HEK293 (cell line): Measurements from ENCODE around the gene CLPSL2.

Source experiments
- BCL11B ChIP-seq: fragments of 450-650 bp; formaldehyde crosslinking; IDR thresholded peaks from 2 replicates; pipeline ENCODE4 v1.5.1; 2016; ENCODE audit warnings: low read depth, missing biosample characterization, missing genetic modification characterization
- BCL6B ChIP-seq: fragments of 450-650 bp; formaldehyde crosslinking; IDR thresholded peaks from 2 replicates; pipeline ENCODE4 v1.5.1; 2017; ENCODE audit warnings: missing biosample characterization, missing genetic modification characterization
- CTCF ChIP-seq: fragments of 450-650 bp; formaldehyde crosslinking; IDR thresholded peaks from 2 replicates; pipeline ENCODE4 v1.5.1; 2016; ENCODE audit warnings: missing biosample characterization, missing genetic modification characterization
- KLF1 ChIP-seq: fragments of 450-650 bp; formaldehyde crosslinking; IDR thresholded peaks from 2 replicates; pipeline ENCODE4 v1.5.1; 2016; ENCODE audit warnings: missing biosample characterization, missing genetic modification characterization
- KLF10 ChIP-seq: fragments of 450-650 bp; IDR thresholded peaks from 2 replicates; pipeline ENCODE4 v1.5.1; 2018; ENCODE audit warnings: missing biosample characterization, mild to moderate bottlenecking, missing genetic modification characterization
- OSR2 ChIP-seq: fragments of 450-650 bp; formaldehyde crosslinking; IDR thresholded peaks from 2 replicates; pipeline ENCODE4 v1.5.1; 2016; ENCODE audit warnings: missing biosample characterization, missing genetic modification characterization
- PRDM4 ChIP-seq: fragments of 450-650 bp; formaldehyde crosslinking; IDR thresholded peaks from 2 replicates; pipeline ENCODE4 v1.5.1; 2017; ENCODE audit warnings: missing biosample characterization, missing genetic modification characterization
- REST ChIP-seq: fragments of 450-650 bp; formaldehyde crosslinking; IDR thresholded peaks from 2 replicates; pipeline ENCODE4 v1.5.1; 2016; ENCODE audit warnings: missing biosample characterization, missing genetic modification characterization
- SP3 ChIP-seq: fragments of 450-650 bp; formaldehyde crosslinking; IDR thresholded peaks from 2 replicates; pipeline ENCODE4 v1.5.1; 2016; ENCODE audit warnings: missing biosample characterization, missing genetic modification characterization
- SP7 ChIP-seq: fragments of 450-650 bp; formaldehyde crosslinking; IDR thresholded peaks from 2 replicates; pipeline ENCODE4 v1.5.1; 2016; ENCODE audit warnings: missing biosample characterization, missing genetic modification characterization
- ZFP3 ChIP-seq: fragments of 450-650 bp; formaldehyde crosslinking; IDR thresholded peaks from 2 replicates; pipeline ENCODE4 v1.5.1; 2016; ENCODE audit warnings: low read depth, missing biosample characterization, missing genetic modification characterization
- ZIC2 ChIP-seq: fragments of 450-650 bp; formaldehyde crosslinking; IDR thresholded peaks from 2 replicates; pipeline ENCODE4 v1.5.1; 2016; ENCODE audit warnings: missing biosample characterization, missing genetic modification characterization
- ZNF114 ChIP-seq: fragments of 450-650 bp; formaldehyde crosslinking; IDR thresholded peaks from 2 replicates; pipeline ENCODE4 v1.5.0; 2017; ENCODE audit warnings: missing biosample characterization, missing genetic modification characterization
- ZNF2 ChIP-seq: fragments of 450-650 bp; formaldehyde crosslinking; IDR thresholded peaks from 2 replicates; pipeline ENCODE4 v1.5.1; 2016; ENCODE audit warnings: missing biosample characterization, missing genetic modification characterization
- ZNF214 ChIP-seq: fragments of 450-650 bp; formaldehyde crosslinking; IDR thresholded peaks from 2 replicates; pipeline ENCODE4 v1.5.1; 2017; ENCODE audit warnings: missing biosample characterization, mild to moderate bottlenecking, missing genetic modification characterization, borderline replicate concordance
- ZNF239 ChIP-seq: fragments of 450-650 bp; formaldehyde crosslinking; IDR thresholded peaks from 2 replicates; pipeline ENCODE4 v1.5.1; 2016; ENCODE audit warnings: missing biosample characterization, missing genetic modification characterization
- ZNF266 ChIP-seq: fragments of 450-650 bp; formaldehyde crosslinking; IDR thresholded peaks from 2 replicates; pipeline ENCODE4 v1.5.1; 2016; ENCODE audit warnings: missing biosample characterization, missing genetic modification characterization, low read depth
- ZNF311 ChIP-seq: fragments of 450-650 bp; formaldehyde crosslinking; IDR thresholded peaks from 2 replicates; pipeline ENCODE4 v1.5.1; 2017; ENCODE audit warnings: missing biosample characterization, missing genetic modification characterization, borderline replicate concordance
- ZNF335 ChIP-seq: fragments of 450-650 bp; formaldehyde crosslinking; conservative IDR thresholded peaks from 2 replicates; pipeline ENCODE4 v1.5.1; 2016; ENCODE audit warnings: missing biosample characterization, missing genetic modification characterization
- ZNF404 ChIP-seq: fragments of 450-650 bp; formaldehyde crosslinking; IDR thresholded peaks from 2 replicates; pipeline ENCODE4 v1.5.1; 2017; ENCODE audit warnings: missing biosample characterization, missing genetic modification characterization
- ZNF416 ChIP-seq: fragments of 450-650 bp; formaldehyde crosslinking; IDR thresholded peaks from 2 replicates; pipeline ENCODE4 v1.5.1; 2016; ENCODE audit warnings: missing biosample characterization, missing genetic modification characterization
- ZNF555 ChIP-seq: fragments of 450-650 bp; formaldehyde crosslinking; conservative IDR thresholded peaks from 2 replicates; pipeline ENCODE4 v1.5.1; 2017; ENCODE audit warnings: missing biosample characterization, mild to moderate bottlenecking, missing genetic modification characterization, inconsistent platforms
- ZNF624 ChIP-seq: fragments of 450-650 bp; formaldehyde crosslinking; IDR thresholded peaks from 2 replicates; pipeline ENCODE4 v1.5.1; 2017; ENCODE audit warnings: missing biosample characterization, missing genetic modification characterization
- ZNF660 ChIP-seq: fragments of 450-650 bp; IDR thresholded peaks from 2 replicates; pipeline ENCODE4 v1.5.1; 2018; ENCODE audit warnings: missing biosample characterization, mild to moderate bottlenecking, missing genetic modification characterization
- ZNF677 ChIP-seq: fragments of 450-650 bp; IDR thresholded peaks from 2 replicates; pipeline ENCODE4 v1.5.0; 2018; ENCODE audit warnings: missing biosample characterization, mild to moderate bottlenecking, missing genetic modification characterization, moderate library complexity
- ZNF692 ChIP-seq: fragments of 450-650 bp; formaldehyde crosslinking; IDR thresholded peaks from 2 replicates; pipeline ENCODE4 v1.5.1; 2016; ENCODE audit warnings: missing biosample characterization, missing genetic modification characterization
- ZNF704 ChIP-seq: fragments of 450-650 bp; formaldehyde crosslinking; IDR thresholded peaks from 2 replicates; pipeline ENCODE4 v1.5.1; 2016; ENCODE audit warnings: missing biosample characterization, missing genetic modification characterization
- ZNF777 ChIP-seq: fragments of 450-650 bp; formaldehyde crosslinking; IDR thresholded peaks from 2 replicates; pipeline ENCODE4 v1.5.1; 2017; ENCODE audit warnings: missing biosample characterization, missing genetic modification characterization, borderline replicate concordance
- ZNF843 ChIP-seq: fragments of 450-650 bp; formaldehyde crosslinking; IDR thresholded peaks from 2 replicates; pipeline ENCODE4 v1.5.1; 2016; ENCODE audit warnings: missing biosample characterization, missing genetic modification characterization

The CLPSL2 gene

GRCh38 chr6:35736253-35736894 is 40.0 kb upstream of the CLPSL2 start (continued):
- TF ChIP-seq PRDM4 (no peak), ZNF660 (tag by site-specific recombination) (peak; percentile 47; the same call in 1 of the 2 replicates), CTCF (peak; percentile 74), ZFP3 (no peak), OSR2 (tag by site-specific recombination) (no peak), BCL6B (no peak), ZNF624 (tag by site-specific recombination) (no peak), KLF1 (tag by site-specific recombination) (peak; percentile 12; the same call in 1 of the 2 replicates), ZNF404 (tag by site-specific recombination) (no peak), ZNF214 (no peak), ZNF704 (tag by site-specific recombination) (no peak), ZNF777 (tag by site-specific recombination) (no peak), ZNF677 (tag by site-specific recombination) (no peak), ZNF311 (no peak), ZNF843 (tag by site-specific recombination) (no peak), KLF10 (0 out of 2 replicates have a peak, but pooled peaks have one; percentile 29), ZNF266 (tag by site-specific recombination) (no peak), SP7 (tag by site-specific recombination) (0 out of 2 replicates have a peak, but pooled peaks have one; percentile 24), REST (tag by site-specific recombination) (no peak), BCL11B (tag by site-specific recombination) (no peak), ZNF2 (tag by site-specific recombination) (no peak), ZNF239 (no peak), ZNF416 (tag by site-specific recombination) (no peak), ZNF335 (tag by site-specific recombination) (peak; percentile 82), ZIC2 (no peak), SP3 (tag by site-specific recombination) (no peak), ZNF692 (tag by site-specific recombination) (0 out of 2 replicates have a peak, but pooled peaks have one; percentile 20), ZNF114 (tag by site-specific recombination) (no peak), ZNF555 (tag by site-specific recombination) (no peak)
